Loucy (cell line): ENCODE measurements around the gene ZNRF3.
"Not testable (repeated sequence)": the region's sequence is repeated elsewhere in the genome, so short reads cannot be mapped to it uniquely, and the experiment has no call there.

Experiments
- H2AFZ ChIP-seq: fragments of 200-600 bp; sonication (generic); 2 replicates; pipeline ENCODE4 v1.6.0; 2016; ENCODE audit warnings: antibody characterized with exemption, mild to moderate bottlenecking, low read length, moderate library complexity
- H3F3A ChIP-seq: fragments of 200-600 bp; 2 replicates; pipeline ENCODE4 v1.6.0; 2016; ENCODE audit warnings: antibody characterized with exemption, low read depth, mild to moderate bottlenecking
- H3K27me3 ChIP-seq: fragments of 200-600 bp; sonication (generic); 2 replicates; pipeline ENCODE4 v1.6.1; 2014; ENCODE audit warnings: low read length, mild to moderate bottlenecking; ENCODE audit not compliant: insufficient read depth, poor library complexity, severe bottlenecking
- H3K36me3 ChIP-seq: fragments of 200-600 bp; sonication (generic); 2 replicates; pipeline ENCODE4 v1.6.1; 2016; ENCODE audit warnings: low read length; ENCODE audit not compliant: insufficient read depth
- H3K4me1 ChIP-seq: fragments of 200-600 bp; sonication (generic); 2 replicates; pipeline ENCODE4 v1.5.1; 2014; ENCODE audit warnings: low read length, mild to moderate bottlenecking; ENCODE audit not compliant: insufficient read depth, poor library complexity, severe bottlenecking
- H3K4me2 ChIP-seq: fragments of 200-600 bp; sonication (generic); 2 replicates; pipeline ENCODE4 v1.6.0; 2014; ENCODE audit warnings: antibody characterized with exemption, low read length, low read depth, mild to moderate bottlenecking; ENCODE audit not compliant: poor library complexity, severe bottlenecking
- H3K4me3 ChIP-seq: fragments of 200-600 bp; sonication (generic); 2 replicates; pipeline ENCODE4 v1.5.1; 2014; ENCODE audit warnings: low read length, mild to moderate bottlenecking, mixed read lengths; ENCODE audit not compliant: poor library complexity, severe bottlenecking
- H3K79me2 ChIP-seq: fragments of 200-600 bp; sonication (generic); 2 replicates; pipeline ENCODE4 v1.6.1; 2014; ENCODE audit warnings: low read length; ENCODE audit not compliant: insufficient read depth
- H3K9ac ChIP-seq: fragments of 200-600 bp; sonication (generic); 2 replicates; pipeline ENCODE4 v1.6.0; 2014; ENCODE audit warnings: mild to moderate bottlenecking, low read depth, low read length, moderate library complexity; ENCODE audit not compliant: poor library complexity, severe bottlenecking
- H3K9me2 ChIP-seq: fragments of 200-600 bp; sonication (generic); replicated peaks from 2 replicates; pipeline ENCODE4 v1.6.1; 2016; ENCODE audit warnings: low read depth, low read length, mixed read lengths
- H3K9me3 ChIP-seq: fragments of 200-600 bp; sonication (generic); 2 replicates; pipeline ENCODE4 v1.6.1; 2014; ENCODE audit warnings: mild to moderate bottlenecking, antibody characterized with exemption, low read length, low read depth; ENCODE audit not compliant: insufficient read depth
- H4K20me1 ChIP-seq: fragments of 200-600 bp; sonication (generic); 2 replicates; pipeline ENCODE4 v1.6.0; 2014; ENCODE audit warnings: antibody characterized with exemption, low read length, mild to moderate bottlenecking; ENCODE audit not compliant: insufficient read depth, poor library complexity, severe bottlenecking
- EZH2phosphoT487 ChIP-seq: fragments of 200-600 bp; IDR thresholded peaks from 2 replicates; pipeline ENCODE4 v1.6.1; 2018; ENCODE audit warnings: antibody characterized with exemption, mild to moderate bottlenecking, moderate library complexity, borderline replicate concordance
- TF ChIP-seq, protein P1 (sequence below): fragments of 200-600 bp; sonication (generic); conservative IDR thresholded peaks from 2 replicates; pipeline ENCODE4 v1.5.1; 2014; ENCODE audit warnings: mild to moderate bottlenecking, antibody characterized with exemption, low read length

Gene ZNRF3

DNA sequence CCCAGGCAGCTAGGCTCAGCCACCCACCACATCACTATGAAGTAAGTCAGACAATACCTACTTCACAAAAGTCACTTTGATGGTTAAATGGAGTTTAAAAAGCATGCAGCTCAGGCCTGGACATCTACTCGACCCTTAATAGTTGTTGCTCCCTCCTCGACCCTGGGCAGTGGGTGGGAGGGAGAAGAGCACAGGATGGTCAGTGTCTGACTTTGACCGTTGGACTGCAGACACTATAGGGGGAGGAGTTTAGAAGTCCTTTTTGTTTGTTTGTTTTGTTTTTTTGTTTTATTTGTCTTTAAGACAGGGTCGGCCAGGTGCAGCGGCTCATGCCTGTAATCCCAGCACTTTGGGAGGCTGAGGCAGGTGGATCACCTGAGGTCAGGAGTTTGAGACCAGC, 44.4 kb upstream of the ZNRF3 start:
- H3K79me2 ChIP-seq, result no peaks in the 10 kb centered on the region
- H3K9me3 ChIP-seq, result no peaks in the 10 kb centered on the region
- no peaks in the 10 kb centered on the region for H4K20me1 ChIP-seq
- H3K4me1 ChIP-seq, result peaks cover 13% of the 10 kb centered on the region
- H3K4me2 ChIP-seq, result no peak overlapping the region
- no peak overlapping the region for H3K9ac ChIP-seq
- H3K4me3 ChIP-seq, result no peak overlapping the region
- H3F3A ChIP-seq, result no peaks in the 10 kb centered on the region
- no peak overlapping the region for H2AFZ ChIP-seq
- no peak for TF ChIP-seq EZH2phosphoT487
- TF ChIP-seq, protein P1, sequence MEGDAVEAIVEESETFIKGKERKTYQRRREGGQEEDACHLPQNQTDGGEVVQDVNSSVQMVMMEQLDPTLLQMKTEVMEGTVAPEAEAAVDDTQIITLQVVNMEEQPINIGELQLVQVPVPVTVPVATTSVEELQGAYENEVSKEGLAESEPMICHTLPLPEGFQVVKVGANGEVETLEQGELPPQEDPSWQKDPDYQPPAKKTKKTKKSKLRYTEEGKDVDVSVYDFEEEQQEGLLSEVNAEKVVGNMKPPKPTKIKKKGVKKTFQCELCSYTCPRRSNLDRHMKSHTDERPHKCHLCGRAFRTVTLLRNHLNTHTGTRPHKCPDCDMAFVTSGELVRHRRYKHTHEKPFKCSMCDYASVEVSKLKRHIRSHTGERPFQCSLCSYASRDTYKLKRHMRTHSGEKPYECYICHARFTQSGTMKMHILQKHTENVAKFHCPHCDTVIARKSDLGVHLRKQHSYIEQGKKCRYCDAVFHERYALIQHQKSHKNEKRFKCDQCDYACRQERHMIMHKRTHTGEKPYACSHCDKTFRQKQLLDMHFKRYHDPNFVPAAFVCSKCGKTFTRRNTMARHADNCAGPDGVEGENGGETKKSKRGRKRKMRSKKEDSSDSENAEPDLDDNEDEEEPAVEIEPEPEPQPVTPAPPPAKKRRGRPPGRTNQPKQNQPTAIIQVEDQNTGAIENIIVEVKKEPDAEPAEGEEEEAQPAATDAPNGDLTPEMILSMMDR, result no peak
- no peaks in the 10 kb centered on the region for H3K27me3 ChIP-seq
- H3K9me2 ChIP-seq, result no peaks in the 10 kb centered on the region
- H3K36me3 ChIP-seq, result no peaks in the 10 kb centered on the region

DNA sequence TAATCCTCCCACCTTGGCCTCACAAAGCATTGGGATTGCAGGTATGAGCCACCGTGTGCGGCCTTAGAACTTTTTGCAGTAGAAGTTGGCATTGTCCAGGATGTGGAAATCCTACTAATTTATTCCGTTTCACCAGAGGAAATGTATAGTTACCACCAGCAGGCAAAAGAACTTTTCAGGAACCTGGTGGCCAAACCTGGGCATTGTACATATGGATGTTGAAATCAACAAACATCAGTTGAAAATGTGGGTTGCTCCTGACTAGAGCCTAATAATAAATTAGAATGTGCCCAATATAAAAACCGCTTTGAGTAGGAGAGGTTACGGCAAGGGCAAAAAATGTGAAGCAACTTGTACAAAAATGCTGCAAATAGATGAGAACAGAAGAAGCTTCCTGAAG, 42.3 kb upstream of the ZNRF3 start:
- no peak overlapping the region for H3K4me2 ChIP-seq
- no peaks in the 10 kb centered on the region for H3K9me3 ChIP-seq
- H3K4me3 ChIP-seq, result no peak overlapping the region
- no peaks in the 10 kb centered on the region for H3K9me2 ChIP-seq
- no peaks in the 10 kb centered on the region for H3K36me3 ChIP-seq
- TF ChIP-seq, protein P1, result 0 out of 2 replicates have a peak, but pooled peaks have one; percentile 22
- TF ChIP-seq EZH2phosphoT487, result no peak
- no peaks in the 10 kb centered on the region for H3F3A ChIP-seq
- H3K9ac ChIP-seq, result no peak overlapping the region
- no peaks in the 10 kb centered on the region for H3K79me2 ChIP-seq
- H4K20me1 ChIP-seq, result no peaks in the 10 kb centered on the region
- no peaks in the 10 kb centered on the region for H3K27me3 ChIP-seq
- peaks cover 13% of the 10 kb centered on the region for H3K4me1 ChIP-seq
- H2AFZ ChIP-seq, result no peak overlapping the region

DNA sequence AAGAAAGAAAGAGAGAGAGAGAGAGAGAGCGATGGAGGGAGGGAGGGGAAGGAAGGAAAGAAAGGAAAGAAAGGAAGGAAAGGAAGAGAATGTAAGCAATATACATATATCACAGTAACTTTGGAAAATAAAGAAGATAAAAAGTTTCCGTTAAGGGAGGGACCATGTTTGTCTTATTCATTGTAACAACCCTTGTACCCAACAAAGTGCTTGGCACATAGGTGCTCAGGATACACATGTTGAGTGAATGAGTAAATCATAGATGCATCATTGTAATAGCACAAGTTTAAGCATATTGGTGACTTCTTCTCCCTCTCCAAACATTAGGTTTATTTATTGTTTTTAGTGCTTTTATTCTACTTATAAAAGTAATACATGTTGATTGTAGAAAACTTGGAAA, 39.7 kb upstream of the ZNRF3 start:
- Histone ChIP-seq H3K9ac (no peak overlapping the region), H3K36me3 (no peaks in the 10 kb centered on the region), H2AFZ (no peak overlapping the region), H3K79me2 (no peaks in the 10 kb centered on the region), H3K9me3 (no peaks in the 10 kb centered on the region), H3K4me3 (no peak overlapping the region), H3F3A (no peaks in the 10 kb centered on the region), H3K27me3 (no peaks in the 10 kb centered on the region), H4K20me1 (no peaks in the 10 kb centered on the region), H3K4me2 (no peak overlapping the region), H3K9me2 (no peaks in the 10 kb centered on the region), H3K4me1 (no peaks in the 10 kb centered on the region)
- no peak for TF ChIP-seq EZH2phosphoT487
- TF ChIP-seq, protein P1, result no peak

DNA sequence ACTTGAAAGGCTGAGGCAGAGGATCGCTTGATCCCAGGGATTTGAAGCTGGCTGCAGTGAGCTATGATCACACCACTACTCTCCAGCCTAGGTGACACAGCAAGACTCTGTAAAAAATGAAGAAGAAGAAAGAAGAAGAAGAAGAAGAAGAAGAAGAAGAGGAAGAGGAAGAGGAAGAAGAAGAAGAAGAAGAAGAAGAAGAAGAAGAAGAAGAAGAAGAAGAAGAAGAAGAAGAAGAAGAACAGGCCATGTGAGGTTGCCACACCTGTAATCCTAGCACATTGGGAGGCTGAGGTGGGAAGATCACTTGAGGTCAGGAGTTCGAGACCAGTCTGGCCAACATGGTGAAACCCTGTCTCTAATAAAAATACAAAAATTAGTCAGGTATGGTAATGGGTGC, 39.1 kb upstream of the ZNRF3 start:
- H3F3A ChIP-seq, H3K4me3 ChIP-seq, H3K36me3 ChIP-seq, H3K9ac ChIP-seq, H3K4me2 ChIP-seq, H2AFZ ChIP-seq, H3K79me2 ChIP-seq, H3K9me2 ChIP-seq, H3K27me3 ChIP-seq, H4K20me1 ChIP-seq, H3K4me1 ChIP-seq, H3K9me3 ChIP-seq: not testable (repeated sequence)
